ACC112 (cell line): Measurements from ENCODE around the gene NUDT1.

ENCODE experiments used
- H2AFZ ChIP-seq: fragments of 200-600 bp; sonication (generic); one replicate; pipeline ENCODE4 v1.6.0; 2017; ENCODE audit warnings: antibody characterized with exemption, low read length; ENCODE audit not compliant: unreplicated experiment
- H3K27ac ChIP-seq: fragments of 200-600 bp; sonication (generic); 2 replicates; pipeline ENCODE4 v1.5.1; 2014; ENCODE audit warnings: low read depth, mild to moderate bottlenecking, antibody characterized with exemption, low read length, moderate library complexity
- H3K27me3 ChIP-seq: fragments of 200-600 bp; sonication (generic); 2 replicates; pipeline ENCODE4 v1.6.1; 2014; ENCODE audit warnings: mild to moderate bottlenecking, antibody characterized with exemption, low read length, moderate library complexity, mixed read lengths; ENCODE audit not compliant: insufficient read depth
- H3K36me3 ChIP-seq: fragments of 200-600 bp; sonication (generic); 2 replicates; pipeline ENCODE4 v1.6.1; 2016; ENCODE audit warnings: mild to moderate bottlenecking, antibody characterized with exemption, low read length, moderate library complexity, mixed read lengths; ENCODE audit not compliant: insufficient read depth
- H3K4me1 ChIP-seq: fragments of 200-600 bp; sonication (generic); one replicate; pipeline ENCODE4 v1.6.1; 2016; ENCODE audit warnings: low read length, mixed read lengths; ENCODE audit not compliant: insufficient read depth, unreplicated experiment, control insufficient read depth
- H3K4me3 ChIP-seq: fragments of 200-600 bp; sonication (generic); 2 replicates; pipeline ENCODE4 v1.5.1; 2014; ENCODE audit warnings: mild to moderate bottlenecking, low read depth, low read length
- H3K79me2 ChIP-seq: fragments of 200-600 bp; sonication (generic); one replicate; pipeline ENCODE4 v1.6.0; 2016; ENCODE audit warnings: low read length; ENCODE audit not compliant: control insufficient read depth, unreplicated experiment, insufficient read depth

Gene NUDT1

DNA sequence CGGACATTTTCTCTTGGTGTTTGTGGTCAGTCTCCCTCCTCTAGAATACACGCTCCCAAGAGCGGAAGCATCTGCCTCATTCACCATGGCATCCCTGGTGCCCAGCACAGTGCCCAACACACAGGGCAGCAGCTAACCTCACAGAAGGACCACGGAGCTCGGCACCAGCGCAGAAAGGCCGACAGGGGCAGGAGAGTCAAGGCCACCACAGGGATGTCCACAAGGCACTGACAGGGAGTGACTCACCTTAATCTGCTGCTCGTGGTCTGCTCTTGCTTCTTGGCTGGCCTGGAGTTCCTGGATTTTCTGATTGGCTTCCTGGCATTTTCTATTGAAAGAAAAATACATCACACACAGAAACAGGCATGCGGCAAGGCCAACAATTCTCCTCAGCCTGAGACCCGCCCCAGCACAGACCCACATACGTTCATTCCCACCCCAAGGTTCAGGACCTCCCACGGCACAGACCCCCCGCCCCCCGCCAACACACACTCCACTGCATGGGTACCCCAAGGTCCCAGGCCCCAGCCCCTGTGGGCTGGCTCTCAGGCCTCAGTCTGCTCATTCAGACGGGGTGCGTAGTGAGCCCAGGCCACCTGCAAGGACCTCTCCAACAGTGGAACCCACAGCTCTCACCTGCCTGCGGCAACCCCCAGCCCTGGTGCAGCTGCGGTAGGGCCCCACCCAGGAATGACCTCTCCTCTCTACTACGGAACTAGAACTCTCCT lies 24.1 kb upstream of the NUDT1 start:
- Histone ChIP-seq H3K27ac (no peak overlapping the region), H3K79me2 (no peaks in the 10 kb centered on the region), H3K36me3 (peaks cover 10% of the 10 kb centered on the region; the same call in 1 of the 2 replicates), H3K4me1 (no peaks in the 10 kb centered on the region), H3K27me3 (no peaks in the 10 kb centered on the region), H2AFZ (no peak overlapping the region), H3K4me3 (no peak overlapping the region)

DNA sequence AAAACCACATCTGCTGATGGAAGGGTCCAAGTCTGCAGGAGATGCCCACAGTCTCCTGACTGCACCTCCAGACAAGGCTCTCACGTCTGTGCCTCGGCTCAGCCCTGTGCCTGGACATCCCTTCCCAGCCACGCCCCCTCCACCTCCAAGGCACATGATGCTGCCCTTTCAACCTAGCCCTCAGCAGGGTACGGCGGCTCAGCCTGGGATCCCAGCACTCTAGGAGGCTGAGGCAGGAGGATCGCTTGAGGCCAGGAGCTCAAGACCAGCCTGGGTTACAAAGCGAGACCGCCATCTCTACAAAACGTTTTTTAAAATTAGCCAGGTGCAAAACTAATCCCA lies 23.6 kb upstream of the NUDT1 start:
- H3K27ac ChIP-seq, result no peak overlapping the region
- H3K4me1 ChIP-seq, result no peaks in the 10 kb centered on the region
- no peak overlapping the region for H2AFZ ChIP-seq
- no peaks in the 10 kb centered on the region for H3K79me2 ChIP-seq
- H3K27me3 ChIP-seq, result no peaks in the 10 kb centered on the region
- peaks cover 10% of the 10 kb centered on the region; the same call in 1 of the 2 replicates for H3K36me3 ChIP-seq
- no peak overlapping the region for H3K4me3 ChIP-seq

DNA sequence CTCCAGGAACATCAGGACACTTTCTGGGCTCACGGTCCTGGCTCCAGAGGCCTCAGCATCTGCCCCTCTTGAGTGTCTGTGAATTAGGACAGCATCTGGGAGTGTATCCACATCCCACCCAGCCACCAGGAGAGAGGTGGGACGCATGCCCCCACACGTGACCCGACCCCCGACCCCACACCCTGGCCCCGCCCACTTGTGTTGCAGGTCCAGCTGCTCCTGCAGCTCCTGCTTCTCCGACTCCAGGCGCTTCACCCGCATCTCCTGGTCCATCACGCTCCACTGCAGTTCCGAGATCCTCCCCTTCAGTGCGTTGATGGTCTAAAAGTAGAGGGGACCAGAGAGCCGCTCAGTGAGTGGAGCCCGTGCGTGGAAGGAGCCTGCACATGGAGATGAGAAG lies 22.9 kb upstream of the NUDT1 start:
- Histone ChIP-seq H2AFZ (no peak overlapping the region), H3K4me1 (no peaks in the 10 kb centered on the region), H3K27ac (no peak overlapping the region), H3K36me3 (peaks cover 6% of the 10 kb centered on the region; the same call in 1 of the 2 replicates), H3K4me3 (no peak overlapping the region), H3K79me2 (no peaks in the 10 kb centered on the region), H3K27me3 (no peaks in the 10 kb centered on the region)

DNA sequence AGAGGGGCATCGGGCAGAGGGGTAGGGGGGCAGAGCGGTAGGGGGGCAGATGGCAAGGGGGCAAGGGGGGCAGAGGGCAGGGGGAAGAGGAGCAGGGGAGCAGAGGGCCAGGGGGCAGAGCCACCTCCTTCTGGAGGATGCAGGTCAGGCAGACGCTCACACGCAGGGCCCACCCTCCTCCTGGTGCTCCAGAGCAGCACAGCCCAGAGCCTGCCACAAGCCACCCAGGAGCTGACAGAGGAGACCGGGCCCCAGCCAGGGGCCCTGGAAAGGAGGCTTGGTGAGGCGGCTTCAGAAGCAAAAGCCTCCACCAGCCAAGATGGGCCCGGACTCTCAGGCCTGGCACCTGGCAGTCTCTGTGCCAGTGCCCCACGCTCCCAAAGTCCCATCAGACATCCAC lies 22.4 kb upstream of the NUDT1 start:
- peaks cover 2% of the 10 kb centered on the region; the same call in 1 of the 2 replicates for H3K36me3 ChIP-seq
- no peaks in the 10 kb centered on the region for H3K27me3 ChIP-seq
- H3K79me2 ChIP-seq, result peaks cover 2% of the 10 kb centered on the region
- no peak overlapping the region for H2AFZ ChIP-seq
- H3K4me3 ChIP-seq, result no peak overlapping the region
- H3K27ac ChIP-seq, result no peak overlapping the region
- no peaks in the 10 kb centered on the region for H3K4me1 ChIP-seq

DNA sequence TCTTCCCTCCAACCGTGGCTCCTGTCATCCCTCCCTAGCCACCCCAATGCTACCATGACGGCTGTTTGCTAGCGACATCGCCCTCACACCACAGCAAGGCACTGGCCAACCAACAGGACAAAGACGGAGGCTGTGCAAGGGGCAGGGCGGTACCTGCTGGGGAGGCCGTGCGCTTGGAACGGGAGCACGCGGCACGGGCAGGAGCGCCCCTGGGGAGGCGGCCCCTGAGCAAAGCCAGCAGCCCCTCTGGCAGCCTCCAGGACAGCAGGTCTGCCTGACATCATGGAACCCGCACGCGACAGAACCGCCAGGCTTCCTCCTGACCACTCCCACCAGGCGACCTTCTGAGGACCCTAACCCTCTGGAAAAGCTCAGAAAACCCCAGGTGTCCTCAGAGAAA lies 22.0 kb upstream of the NUDT1 start:
- Histone ChIP-seq H3K27ac (no peak overlapping the region), H3K79me2 (peaks cover 5% of the 10 kb centered on the region), H3K36me3 (no peaks in the 10 kb centered on the region; the same call in 1 of the 2 replicates), H3K4me1 (no peaks in the 10 kb centered on the region), H3K4me3 (no peak overlapping the region), H2AFZ (no peak overlapping the region), H3K27me3 (no peaks in the 10 kb centered on the region)

DNA sequence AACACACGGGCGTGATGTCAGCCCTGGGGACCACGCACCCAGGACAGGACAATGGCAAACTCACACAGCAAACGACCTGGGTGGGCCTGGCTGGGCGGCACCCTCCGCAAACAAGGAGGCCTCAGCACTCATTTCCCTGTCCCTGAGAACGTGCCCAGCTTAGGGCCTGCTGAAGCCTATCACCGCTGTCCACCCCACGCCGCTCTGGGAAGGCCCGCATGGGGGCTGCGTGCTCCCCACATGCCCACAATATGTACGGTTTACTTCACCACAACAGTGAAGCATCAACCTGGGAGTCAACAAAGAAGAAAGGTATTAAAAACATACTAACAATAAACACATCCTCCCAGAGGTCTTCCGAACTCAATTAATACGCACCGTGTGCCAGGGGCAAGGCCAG lies 21.5 kb upstream of the NUDT1 start:
- Histone ChIP-seq H3K4me1 (no peaks in the 10 kb centered on the region), H3K79me2 (peaks cover 5% of the 10 kb centered on the region), H3K27me3 (no peaks in the 10 kb centered on the region), H3K4me3 (no peak overlapping the region), H3K27ac (no peak overlapping the region), H2AFZ (no peak overlapping the region), H3K36me3 (peaks cover 2% of the 10 kb centered on the region; the same call in 1 of the 2 replicates)

DNA sequence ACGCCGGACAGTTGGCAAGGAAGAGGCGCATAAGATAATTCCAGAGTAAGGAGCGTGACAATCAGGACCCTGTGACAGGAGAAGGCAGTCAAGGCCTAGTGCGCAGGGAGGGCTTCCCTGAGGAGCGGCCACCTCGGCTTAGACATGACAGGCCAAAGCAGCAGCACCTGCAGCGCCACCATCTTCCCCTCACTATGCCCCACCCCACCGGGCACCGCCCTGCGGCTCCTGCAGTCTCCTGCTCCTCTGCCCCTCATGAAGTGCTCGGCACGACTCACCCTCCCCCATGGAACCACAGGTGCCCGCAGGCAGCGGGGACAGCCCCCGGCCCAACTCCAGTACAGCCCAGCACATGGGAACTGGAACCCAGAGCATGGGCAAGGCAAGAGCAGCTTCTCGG lies 21.1 kb upstream of the NUDT1 start:
- Histone ChIP-seq H2AFZ (no peak overlapping the region), H3K36me3 (peaks cover 4% of the 10 kb centered on the region; the same call in 1 of the 2 replicates), H3K27ac (no peak overlapping the region), H3K79me2 (peaks cover 5% of the 10 kb centered on the region), H3K4me1 (no peaks in the 10 kb centered on the region), H3K4me3 (no peak overlapping the region), H3K27me3 (no peaks in the 10 kb centered on the region)

DNA sequence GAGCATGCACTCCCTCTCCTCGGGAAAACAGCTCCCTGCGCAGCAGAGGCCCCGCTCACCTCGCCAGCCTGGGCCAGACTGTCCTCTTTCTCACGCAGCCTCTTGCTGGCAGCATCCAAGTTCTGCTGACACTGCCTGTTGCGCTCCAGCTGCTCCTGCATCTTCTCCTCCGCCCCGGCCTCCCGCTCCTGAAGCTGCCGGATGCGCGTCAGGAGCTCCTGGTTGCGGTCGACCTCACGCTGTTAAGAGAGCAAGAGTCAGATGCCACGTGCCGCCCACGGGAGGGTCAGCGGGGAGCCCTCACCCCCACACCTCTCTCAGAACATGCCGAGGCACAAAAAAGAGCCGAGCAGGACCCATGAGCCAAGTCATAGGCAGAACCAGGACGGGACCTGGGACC lies 19.5 kb upstream of the NUDT1 start:
- no peak overlapping the region for H3K27ac ChIP-seq
- no peaks in the 10 kb centered on the region for H3K27me3 ChIP-seq
- no peak overlapping the region for H3K4me3 ChIP-seq
- no peak overlapping the region for H2AFZ ChIP-seq
- H3K36me3 ChIP-seq, result peaks cover 4% of the 10 kb centered on the region; the same call in 1 of the 2 replicates
- no peaks in the 10 kb centered on the region for H3K4me1 ChIP-seq
- peaks cover 6% of the 10 kb centered on the region for H3K79me2 ChIP-seq

DNA sequence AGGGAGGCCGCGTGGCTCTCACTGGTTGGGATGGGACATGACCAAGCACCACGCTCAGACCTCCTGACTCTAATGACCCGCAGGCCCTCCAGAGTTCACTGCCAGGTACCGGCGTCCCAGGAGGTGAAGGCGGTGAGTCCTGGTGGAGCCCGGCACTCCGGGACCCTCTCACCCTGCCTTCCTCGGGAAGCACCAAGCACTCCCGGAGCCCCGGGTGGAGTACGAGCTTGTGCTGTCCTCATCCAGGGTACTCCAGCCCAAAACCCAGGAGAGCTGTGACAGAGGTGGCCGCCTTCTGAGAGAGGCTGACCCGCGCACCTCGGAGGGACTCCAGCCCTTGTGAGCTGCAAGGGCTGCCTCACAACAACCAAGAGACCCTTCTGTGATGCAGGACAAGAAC lies 18.7 kb upstream of the NUDT1 start:
- H3K4me1 ChIP-seq, result no peaks in the 10 kb centered on the region
- no peak overlapping the region for H3K27ac ChIP-seq
- peaks cover 4% of the 10 kb centered on the region; the same call in 1 of the 2 replicates for H3K36me3 ChIP-seq
- peaks cover 13% of the 10 kb centered on the region for H3K79me2 ChIP-seq
- H3K4me3 ChIP-seq, result no peak overlapping the region
- no peak overlapping the region for H2AFZ ChIP-seq
- H3K27me3 ChIP-seq, result no peaks in the 10 kb centered on the region

DNA sequence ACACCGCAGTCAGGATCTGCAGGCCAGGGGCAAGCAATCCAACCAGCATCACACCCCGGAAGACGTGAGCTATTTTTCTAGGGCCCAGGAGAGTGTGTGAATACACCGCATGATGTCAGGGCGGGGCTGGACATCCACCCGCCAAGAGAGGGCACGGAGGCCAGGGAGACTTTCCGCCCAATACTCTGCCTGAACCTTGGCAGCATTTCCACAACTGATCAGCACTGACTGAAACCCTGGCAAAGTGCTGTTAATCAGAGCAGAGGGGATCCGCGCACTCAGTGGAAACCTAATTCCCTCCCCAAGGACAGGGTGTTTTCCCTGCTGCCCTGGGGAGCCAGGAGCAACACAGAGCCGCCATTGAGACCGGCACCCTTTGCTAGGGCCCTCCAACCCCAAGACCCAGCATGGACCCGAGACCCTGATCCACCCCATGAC lies 17.5 kb upstream of the NUDT1 start:
- no peak overlapping the region for H3K4me3 ChIP-seq
- H2AFZ ChIP-seq, result no peak overlapping the region
- H3K27ac ChIP-seq, result no peak overlapping the region
- H3K4me1 ChIP-seq, result no peaks in the 10 kb centered on the region
- no peaks in the 10 kb centered on the region for H3K27me3 ChIP-seq
- H3K79me2 ChIP-seq, result peaks cover 15% of the 10 kb centered on the region
- peaks cover 4% of the 10 kb centered on the region; the same call in 1 of the 2 replicates for H3K36me3 ChIP-seq

DNA sequence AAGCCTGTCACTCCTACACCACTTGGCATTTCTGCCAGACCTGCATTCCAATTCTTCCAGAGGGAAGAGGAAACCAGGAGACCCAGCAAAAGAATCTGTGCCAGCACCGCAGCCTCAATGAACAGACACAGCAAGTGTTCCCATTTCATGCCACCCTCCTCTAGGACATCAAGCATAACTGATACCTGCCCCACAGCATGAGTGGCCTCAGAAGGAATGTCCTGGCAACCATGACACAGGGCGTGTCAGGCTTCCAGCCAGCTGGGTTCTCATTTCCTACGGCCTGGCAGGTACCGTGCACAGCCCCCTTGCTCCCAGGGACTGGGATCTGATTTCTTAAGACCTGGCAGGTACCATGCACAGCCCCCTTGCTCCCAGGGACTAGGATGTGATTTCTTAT lies 17.1 kb upstream of the NUDT1 start:
- Histone ChIP-seq H3K79me2 (peaks cover 18% of the 10 kb centered on the region), H3K36me3 (peaks cover 4% of the 10 kb centered on the region; the same call in 1 of the 2 replicates), H2AFZ (no peak overlapping the region), H3K4me1 (no peaks in the 10 kb centered on the region), H3K4me3 (no peak overlapping the region), H3K27ac (no peak overlapping the region), H3K27me3 (no peaks in the 10 kb centered on the region)
